Keratinocyte (primary cell): ENCODE data around the gene COL1A2. TPM values are rescaled to one million over a fixed set of nuclear protein-coding genes. Genes with fewer than 3 reads are reported as not detected.

ENCODE experiments used
- DNase-seq: peaks from one replicate; pipeline ENCODE4 v3.0.0-alpha.2; 2011; ENCODE audit warnings: low read depth, missing footprints, low spot score
- FAIRE-seq: peaks from 2 replicates; lab custom pipeline; 2011; peaks lifted over from hg19 to GRCh38; lab: Jason Lieb, UNC
- H2AFZ ChIP-seq: 2 replicates; pipeline ENCODE4 v1.6.0; 2012; ENCODE audit warnings: low read length, control low read depth, inconsistent platforms; ENCODE audit not compliant: control insufficient read depth
- H3K27ac ChIP-seq: 2 replicates; pipeline ENCODE4 v1.5.1; 2011; ENCODE audit warnings: low read length; ENCODE audit not compliant: control insufficient read depth, insufficient read depth
- H3K27me3 ChIP-seq: 3 replicates; pipeline ENCODE4 v1.6.0; 2011; ENCODE audit warnings: low read length; ENCODE audit not compliant: control insufficient read depth, insufficient read depth; ENCODE audit errors: extremely low read depth
- H3K36me3 ChIP-seq, 2 experiments: 2 replicates in 1 of 2; 3 replicates in 1 of 2; pipeline ENCODE4 v1.5.1; 2011; ENCODE audit warnings: low read length in 2 of 2, mild to moderate bottlenecking in 1 of 2; ENCODE audit not compliant: control insufficient read depth in 2 of 2, insufficient read depth in 2 of 2; ENCODE audit errors: extremely low read depth in 1 of 2
- H3K4me1 ChIP-seq: 3 replicates; pipeline ENCODE4 v1.5.1; 2011; ENCODE audit warnings: low read length; ENCODE audit not compliant: control insufficient read depth, insufficient read depth; ENCODE audit errors: extremely low read depth
- H3K4me2 ChIP-seq: 3 replicates; pipeline ENCODE4 v1.6.0; 2011; ENCODE audit warnings: low read depth, low read length; ENCODE audit not compliant: control insufficient read depth, insufficient read depth; ENCODE audit errors: extremely low read depth
- H3K4me3 ChIP-seq, 3 experiments: fragments of 200-600 bp in 1 of 3; sonication (generic) in 1 of 3; 2 replicates in 2 of 3; 3 replicates in 1 of 3; pipeline ENCODE4 v1.5.1; 2011 to 2016; ENCODE audit warnings: low read length in 3 of 3, mild to moderate bottlenecking in 3 of 3, control low read depth in 2 of 3, inconsistent platforms in 1 of 3, low read depth in 1 of 3, mixed read lengths in 1 of 3, mixed run types in 1 of 3, moderate library complexity in 1 of 3; ENCODE audit not compliant: control insufficient read depth in 2 of 3, insufficient read depth in 2 of 3; ENCODE audit errors: extremely low read depth in 1 of 3
- H3K79me2 ChIP-seq: 2 replicates; pipeline ENCODE4 v1.6.0; 2012; ENCODE audit warnings: low read length; ENCODE audit not compliant: control insufficient read depth, insufficient read depth
- H3K9ac ChIP-seq: 3 replicates; pipeline ENCODE4 v1.6.0; 2011; ENCODE audit warnings: low read length; ENCODE audit not compliant: control insufficient read depth, insufficient read depth; ENCODE audit errors: extremely low read depth
- H3K9me1 ChIP-seq: 3 replicates; pipeline ENCODE4 v1.6.0; 2011; ENCODE audit warnings: low read length; ENCODE audit not compliant: control insufficient read depth, insufficient read depth; ENCODE audit errors: extremely low read depth
- H3K9me3 ChIP-seq: 2 replicates; pipeline ENCODE4 v1.5.1; 2012; ENCODE audit warnings: low read depth, low read length; ENCODE audit not compliant: control insufficient read depth
- H4K20me1 ChIP-seq: 3 replicates; pipeline ENCODE4 v1.6.0; 2011; ENCODE audit warnings: low read length; ENCODE audit not compliant: control insufficient read depth, insufficient read depth; ENCODE audit errors: extremely low read depth
- CTCF ChIP-seq, 3 experiments: IDR thresholded peaks in 1 of 3; conservative IDR thresholded peaks in 1 of 3; optimal IDR thresholded peaks in 1 of 3; 2 replicates in 2 of 3; 3 replicates in 1 of 3; pipeline versions ENCODE3 to v1.5.1; 2011; ENCODE audit warnings: low read length in 3 of 3, mild to moderate bottlenecking in 3 of 3, moderate library complexity in 2 of 3, control low read depth in 1 of 3, inconsistent platforms in 1 of 3; ENCODE audit not compliant: insufficient read depth in 2 of 3; ENCODE audit errors: extremely low read depth in 1 of 3
- EZH2 ChIP-seq: IDR thresholded peaks from one replicate; pipeline ENCODE4 v1.6.1; 2012; ENCODE audit warnings: inconsistent platforms, mild to moderate bottlenecking, low read length, moderate library complexity
- dilution Hi-C: fragments of 300-500 bp; cut with MboI; formaldehyde crosslinking; loops from one replicate; pipeline ENCODE4 v1.7.0; 2020; ENCODE audit warnings: low sequenced_read_pairs; ENCODE audit not compliant: extremely low pct_ligation_motif_present
- polyA plus RNA-seq, 5 experiments: library from polyadenylated mRNA; depleted of rRNA in 3 of 5; stranded (reverse) in 3 of 5; stranded (forward) in 1 of 5; unstranded in 1 of 5; fragments of >200 nt; gene quantifications; 1 replicate in 1 of 5; 2 replicates in 3 of 5; 3 replicates in 1 of 5; pipeline versions ENCODE4 v1.2.1 to v1.2.3, GENCODE V29; 2011 to 2012; ENCODE audit warnings: missing spikeins in 2 of 5, low read depth in 1 of 5, low replicate concordance in 1 of 5

The COL1A2 gene
- polyA plus RNA-seq, 1 donor (not counting 4 experiments of a cell fraction or from before 2014, with no cell fraction given): 0.13 TPM

DNA sequence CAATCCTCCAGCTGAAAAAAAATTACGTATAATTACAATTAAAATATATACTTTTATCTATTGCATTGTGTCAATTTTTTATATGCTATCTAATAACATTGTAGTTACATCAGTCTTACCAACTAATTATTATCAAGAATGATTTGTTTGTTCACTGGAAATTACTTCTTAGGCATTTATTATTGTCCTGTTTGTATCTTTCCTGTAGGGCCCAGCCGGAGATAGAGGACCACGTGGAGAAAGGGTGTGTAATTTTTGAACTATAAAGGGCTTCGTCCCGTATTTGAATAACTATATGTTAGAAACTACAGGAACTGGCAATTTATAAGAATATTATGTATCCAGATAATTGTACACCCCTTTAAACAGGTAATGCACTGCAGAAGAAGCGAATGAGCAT is 4.1 kb downstream of the COL1A2 start:
- DNase-seq (no peak), FAIRE-seq (no peak)
- Histone ChIP-seq H2AFZ (no peak overlapping the region), H4K20me1 (no peaks in the 10 kb centered on the region), H3K36me3 (no peaks in the 10 kb centered on the region), H3K27ac (no peak overlapping the region), H3K9ac (no peak overlapping the region), H3K9me3 (no peaks in the 10 kb centered on the region), H3K79me2 (no peaks in the 10 kb centered on the region), H3K4me1 (peaks cover 9% of the 10 kb centered on the region), H3K9me1 (no peaks in the 10 kb centered on the region), H3K4me3 (no peak overlapping the region), H3K27me3 (peaks cover 2% of the 10 kb centered on the region), H3K4me2 (no peak overlapping the region)
- TF ChIP-seq EZH2 (no peak), CTCF (optimal IDR thresholded peaks at IDR 0.05 in 1 of 3, IDR thresholded peaks at IDR 0.05 in 1 of 3, conservative IDR thresholded peaks at IDR 0.05 in 1 of 3; ENCODE audit: extremely low read depth in 1 of 3, insufficient read depth in 2 of 3, low read length in 3 of 3) (no peak)
- dilution Hi-C loops: no loop called here

- no peak for FAIRE-seq
- H3K27ac ChIP-seq: no peak overlapping the region
- H3K4me3 ChIP-seq: no peak overlapping the region
Measured at GRCh38 chr7:94400022-94400421, 5.3 kb downstream of the COL1A2 start.

More at GRCh38 chr7:94400022-94400421, 5.3 kb downstream of the COL1A2 start:
- dilution Hi-C loops: no loop called here
- no peaks in the 10 kb centered on the region for H3K36me3 ChIP-seq
- H3K9ac ChIP-seq: no peak overlapping the region
- H2AFZ ChIP-seq: no peak overlapping the region
- H3K27me3 ChIP-seq: no peaks in the 10 kb centered on the region
- no peaks in the 10 kb centered on the region for H4K20me1 ChIP-seq
- no peaks in the 10 kb centered on the region for H3K9me1 ChIP-seq
- no peak for DNase-seq
- no peak for TF ChIP-seq EZH2
- TF ChIP-seq CTCF (optimal IDR thresholded peaks at IDR 0.05 in 1 of 3, IDR thresholded peaks at IDR 0.05 in 1 of 3, conservative IDR thresholded peaks at IDR 0.05 in 1 of 3; ENCODE audit: extremely low read depth in 1 of 3, insufficient read depth in 2 of 3, low read length in 3 of 3): no peak
- H3K79me2 ChIP-seq: no peaks in the 10 kb centered on the region
- no peaks in the 10 kb centered on the region for H3K9me3 ChIP-seq
- peaks cover 3% of the 10 kb centered on the region for H3K4me1 ChIP-seq
- no peak overlapping the region for H3K4me2 ChIP-seq
